IPS-18a (cell line): ENCODE results near the gene ROBO1.
"Not testable (repeated sequence)": the region's sequence is repeated elsewhere in the genome, so short reads cannot be mapped to it uniquely, and the experiment has no call there.

Experiments
- H3K27ac ChIP-seq: one replicate; pipeline ENCODE4 v1.5.1; 2013; ENCODE audit warnings: low read length
- H3K27me3 ChIP-seq: one replicate; pipeline ENCODE4 v1.6.1; 2013; ENCODE audit warnings: mild to moderate bottlenecking, low read length; ENCODE audit not compliant: control insufficient read depth, insufficient read depth
- H3K36me3 ChIP-seq: one replicate; pipeline ENCODE4 v1.6.1; 2013; ENCODE audit warnings: low read depth, low read length; ENCODE audit not compliant: control insufficient read depth
- H3K4me1 ChIP-seq: one replicate; pipeline ENCODE4 v1.6.1; 2013; ENCODE audit warnings: low read depth, low read length; ENCODE audit not compliant: control insufficient read depth
- H3K4me3 ChIP-seq: one replicate; pipeline ENCODE4 v1.5.1; 2013; ENCODE audit warnings: low read length
- H3K9ac ChIP-seq: one replicate; pipeline ENCODE4 v1.6.1; 2013; ENCODE audit warnings: mild to moderate bottlenecking, low read length, moderate library complexity
- H3K9me3 ChIP-seq: one replicate; pipeline ENCODE4 v1.6.1; 2013; ENCODE audit warnings: low read depth, low read length; ENCODE audit not compliant: control insufficient read depth

Gene ROBO1

DNA sequence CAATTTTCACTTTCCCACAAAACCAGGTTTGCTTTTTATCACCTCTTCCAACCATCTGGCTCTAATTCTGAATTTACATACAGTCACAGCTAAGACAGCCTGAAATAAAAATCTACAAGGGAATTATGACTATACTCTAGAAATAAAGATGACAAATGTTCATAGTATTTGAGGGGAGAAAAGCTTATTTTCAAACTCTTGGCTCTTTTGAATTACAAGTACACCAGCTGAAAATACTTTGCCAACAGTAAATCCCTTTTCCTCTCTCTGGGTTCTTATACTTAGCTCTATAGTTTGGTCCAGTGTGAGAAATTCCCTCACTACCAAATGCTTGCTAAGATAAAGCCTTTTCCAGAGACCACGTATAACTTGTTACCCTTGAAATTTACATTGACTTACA lies 1037.9 kb downstream of the ROBO1 start:
- no peaks in the 10 kb centered on the region for H3K27me3 ChIP-seq
- no peaks in the 10 kb centered on the region for H3K36me3 ChIP-seq
- peaks cover 24% of the 10 kb centered on the region for H3K4me1 ChIP-seq
- no peak overlapping the region for H3K4me3 ChIP-seq
- no peak overlapping the region for H3K9ac ChIP-seq
- no peak overlapping the region for H3K27ac ChIP-seq
- H3K9me3 ChIP-seq = no peaks in the 10 kb centered on the region

DNA sequence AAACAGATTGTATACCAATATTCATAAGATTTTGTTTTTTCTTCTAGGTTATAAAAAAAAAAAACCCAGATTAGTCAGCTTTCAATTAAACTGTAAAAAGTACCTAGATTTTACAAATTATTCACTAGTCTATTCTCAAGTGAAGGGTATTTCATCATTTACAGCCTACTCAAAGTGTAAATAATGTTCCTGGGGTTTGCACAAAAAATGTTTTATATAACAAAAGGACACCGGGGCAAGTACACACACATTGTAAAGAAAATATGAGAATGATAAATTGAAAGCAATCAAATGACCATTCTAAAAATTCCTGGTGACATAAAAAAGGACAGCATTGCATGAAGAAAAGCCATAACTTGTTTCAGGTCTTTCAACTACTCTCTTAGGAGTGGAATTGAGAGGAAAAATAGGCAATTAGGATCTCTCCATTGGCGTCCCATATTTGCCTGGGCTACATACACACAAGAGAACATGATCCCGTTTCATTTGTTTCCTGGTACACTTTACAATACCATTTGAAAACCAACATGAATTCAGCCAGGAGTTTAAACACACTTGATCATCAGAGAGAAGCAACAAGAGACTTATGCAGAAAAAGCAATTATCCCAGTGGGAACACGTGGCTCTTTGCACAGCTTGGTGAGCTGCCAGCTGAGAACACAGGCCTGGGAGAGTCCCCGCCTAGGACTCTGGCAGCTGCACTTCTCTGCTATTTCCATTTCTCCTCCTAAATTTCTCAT lies 1039.2 kb downstream of the ROBO1 start:
- H3K4me1 ChIP-seq = peaks cover 28% of the 10 kb centered on the region
- no peak overlapping the region for H3K27ac ChIP-seq
- H3K36me3 ChIP-seq = no peaks in the 10 kb centered on the region
- H3K27me3 ChIP-seq = no peaks in the 10 kb centered on the region
- H3K9me3 ChIP-seq = no peaks in the 10 kb centered on the region
- H3K4me3 ChIP-seq = no peak overlapping the region
- no peak overlapping the region for H3K9ac ChIP-seq

DNA sequence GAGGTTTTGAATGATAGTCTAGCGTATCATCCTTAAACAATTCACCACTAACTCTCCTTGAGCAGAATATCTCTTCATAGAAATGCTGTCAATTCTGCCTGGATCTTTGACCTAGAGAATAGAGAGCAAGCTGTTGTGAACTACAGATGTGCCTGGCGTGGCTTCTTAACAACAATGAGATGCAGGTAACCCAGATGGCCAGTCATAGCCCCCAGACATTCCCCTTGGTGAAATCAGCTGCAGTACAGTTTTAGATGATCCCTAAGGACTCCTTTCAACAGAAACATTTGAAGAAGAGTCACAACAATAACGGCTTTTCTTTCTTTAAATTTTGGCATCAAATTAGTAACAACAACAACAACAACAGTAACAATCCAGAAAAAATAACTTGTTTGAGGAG lies 1041.3 kb downstream of the ROBO1 start:
- H3K27me3 ChIP-seq = no peaks in the 10 kb centered on the region
- no peak overlapping the region for H3K27ac ChIP-seq
- no peak overlapping the region for H3K9ac ChIP-seq
- H3K4me1 ChIP-seq = peaks cover 28% of the 10 kb centered on the region
- H3K9me3 ChIP-seq = no peaks in the 10 kb centered on the region
- H3K4me3 ChIP-seq = no peak overlapping the region
- H3K36me3 ChIP-seq = no peaks in the 10 kb centered on the region

DNA sequence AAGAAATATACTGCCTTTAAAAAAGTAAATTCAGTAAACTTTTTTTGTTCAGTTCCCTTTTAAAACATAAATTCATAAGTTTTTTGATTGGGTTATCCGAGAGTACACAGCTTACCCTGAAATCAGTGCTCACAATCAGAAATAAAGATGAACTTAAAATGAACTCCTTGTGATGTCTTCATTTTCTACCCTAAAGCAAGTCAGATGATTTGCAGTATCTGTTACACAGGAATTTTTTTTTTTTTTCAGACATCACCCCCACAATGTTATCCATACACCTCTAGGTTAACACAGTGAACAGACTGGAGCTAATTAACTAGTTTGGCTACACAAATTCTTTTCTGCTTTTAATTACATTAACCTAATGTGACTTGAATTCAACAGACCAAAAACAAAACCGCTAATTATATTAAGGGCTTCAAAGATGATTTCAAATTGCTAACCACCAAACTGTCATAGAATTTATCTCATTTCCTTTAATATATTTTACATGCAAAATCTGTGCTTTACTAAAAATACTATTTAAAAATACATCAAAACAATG lies 1042.0 kb downstream of the ROBO1 start:
- Histone ChIP-seq H3K27ac (no peak overlapping the region), H3K9ac (no peak overlapping the region), H3K36me3 (no peaks in the 10 kb centered on the region), H3K4me1 (peaks cover 28% of the 10 kb centered on the region), H3K27me3 (no peaks in the 10 kb centered on the region), H3K4me3 (no peak overlapping the region), H3K9me3 (no peaks in the 10 kb centered on the region)

DNA sequence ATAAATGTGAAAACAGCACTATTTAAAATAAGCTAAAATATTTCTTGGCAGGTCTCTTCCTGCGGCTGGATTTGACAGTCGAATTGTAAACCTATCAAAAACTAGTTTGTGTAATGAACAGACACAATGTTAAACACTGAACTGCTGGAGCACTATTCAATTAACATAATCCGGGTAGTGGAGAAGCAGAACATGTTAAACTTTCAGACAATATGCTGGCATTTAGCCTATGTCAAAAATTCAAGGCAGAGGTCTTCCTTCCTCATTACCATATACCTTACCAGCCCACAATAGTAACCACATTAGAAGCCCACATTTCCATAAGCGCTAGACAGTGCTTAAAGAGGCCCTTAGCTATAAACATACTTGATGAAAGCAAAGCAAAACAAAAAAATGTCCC lies 1042.9 kb downstream of the ROBO1 start:
- H3K4me1 ChIP-seq = peaks cover 26% of the 10 kb centered on the region
- H3K27me3 ChIP-seq = no peaks in the 10 kb centered on the region
- no peak overlapping the region for H3K9ac ChIP-seq
- H3K9me3 ChIP-seq = no peaks in the 10 kb centered on the region
- no peak overlapping the region for H3K4me3 ChIP-seq
- H3K36me3 ChIP-seq = no peaks in the 10 kb centered on the region
- no peak overlapping the region for H3K27ac ChIP-seq

DNA sequence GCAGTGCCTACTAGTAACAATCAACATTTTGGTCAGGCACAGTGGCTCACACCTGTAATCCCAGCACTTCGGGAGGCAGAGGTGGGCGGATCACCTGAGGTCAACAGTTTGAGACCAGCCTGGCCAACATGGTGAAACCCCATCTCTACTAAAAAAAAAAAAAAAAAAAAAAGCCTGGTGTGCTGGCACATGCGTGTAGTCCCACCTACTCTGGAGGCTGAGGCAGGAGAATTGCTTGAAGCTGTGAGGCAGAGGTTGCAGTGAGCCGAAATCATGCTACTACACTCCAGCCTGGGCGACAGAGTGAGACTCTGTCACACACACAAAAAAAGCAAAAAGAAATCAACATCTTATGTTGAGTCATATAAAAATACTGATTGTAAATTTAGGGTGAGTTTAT lies 1043.4 kb downstream of the ROBO1 start:
- H3K36me3 ChIP-seq, H3K4me3 ChIP-seq, H3K9me3 ChIP-seq, H3K27ac ChIP-seq, H3K9ac ChIP-seq, H3K27me3 ChIP-seq: not testable (repeated sequence)
- H3K4me1 ChIP-seq = peaks cover 21% of the 10 kb centered on the region

DNA sequence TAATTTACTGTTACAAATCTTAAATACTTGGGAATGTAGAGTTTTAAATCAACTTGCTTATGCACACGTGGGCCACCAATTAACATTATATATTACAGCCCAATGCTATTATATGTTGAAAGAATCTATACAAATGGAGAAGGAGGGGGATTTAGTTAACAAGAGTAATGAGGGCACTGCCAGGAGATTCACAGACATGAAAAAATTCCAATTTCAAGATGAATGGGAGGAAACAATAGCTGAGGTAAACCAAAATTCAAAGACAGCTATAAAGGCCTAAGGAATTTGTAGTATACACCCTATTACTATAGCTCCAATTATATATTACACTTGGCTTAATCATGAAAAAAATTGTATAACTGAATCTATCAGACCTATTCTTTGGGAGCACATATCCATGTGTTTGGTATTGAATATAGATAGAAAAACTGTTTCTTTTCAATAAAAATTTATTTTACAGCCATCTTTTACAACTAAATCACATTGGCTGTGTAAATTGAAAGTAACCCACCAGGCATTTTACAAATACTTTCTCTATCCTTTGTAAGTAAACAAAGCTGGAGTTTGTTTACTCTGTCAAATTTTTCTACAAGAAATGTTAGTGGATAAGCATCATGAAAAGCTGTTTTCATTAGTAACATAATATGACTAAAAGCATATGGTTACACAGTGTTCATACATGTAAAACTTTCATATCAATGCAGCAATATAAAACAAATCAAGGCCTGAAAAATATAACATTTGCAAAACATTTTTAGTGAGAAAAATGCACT lies 1045.8 kb downstream of the ROBO1 start:
- Histone ChIP-seq H3K9ac (no peak overlapping the region), H3K27ac (no peak overlapping the region), H3K27me3 (no peaks in the 10 kb centered on the region), H3K36me3 (peaks cover 4% of the 10 kb centered on the region), H3K4me3 (no peak overlapping the region), H3K4me1 (peaks cover 13% of the 10 kb centered on the region), H3K9me3 (no peaks in the 10 kb centered on the region)

DNA sequence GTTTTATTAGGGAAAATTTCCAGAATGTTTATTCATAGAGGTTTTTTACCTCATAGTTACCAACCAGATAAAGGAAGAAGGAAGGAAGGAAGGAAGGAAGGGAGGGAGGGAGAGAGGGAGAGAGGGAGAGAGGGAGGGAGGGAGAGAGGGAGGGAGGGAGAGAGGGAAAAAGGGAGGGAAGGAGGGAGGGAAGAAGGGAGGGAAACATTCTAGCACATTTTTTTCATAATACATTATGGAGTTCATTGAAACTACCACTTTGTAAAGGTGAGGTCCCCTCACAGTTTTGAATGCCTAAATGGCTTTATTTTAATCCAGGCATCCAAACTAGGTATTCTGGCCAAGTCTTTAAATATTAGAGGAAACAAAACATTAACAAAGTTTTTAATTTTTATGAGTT lies 1049.1 kb downstream of the ROBO1 start:
- Histone ChIP-seq H3K9me3 (no peaks in the 10 kb centered on the region), H3K4me1 (no peaks in the 10 kb centered on the region), H3K27me3 (no peaks in the 10 kb centered on the region), H3K4me3 (no peak overlapping the region), H3K9ac (no peak overlapping the region), H3K27ac (no peak overlapping the region), H3K36me3 (peaks cover 11% of the 10 kb centered on the region)

DNA sequence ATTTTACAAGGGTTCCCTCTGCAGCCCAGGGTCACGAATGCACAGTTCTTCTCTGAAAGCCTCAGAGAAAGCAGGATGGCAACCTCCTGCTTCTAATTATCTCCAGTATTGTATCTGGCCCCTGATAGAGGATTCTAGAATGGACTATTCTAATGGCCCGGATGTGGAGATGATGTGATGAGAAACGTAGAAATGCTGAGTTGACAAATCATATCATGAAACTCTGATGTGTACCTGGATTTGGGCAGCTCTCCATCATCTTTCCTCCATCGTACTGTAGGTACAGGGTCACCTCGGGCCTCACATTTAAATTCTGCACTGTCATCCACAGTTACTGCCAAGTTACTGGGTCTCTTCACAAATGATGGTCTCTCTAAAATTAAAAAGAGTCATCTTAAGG lies 1050.8 kb downstream of the ROBO1 start:
- Histone ChIP-seq H3K36me3 (peaks cover 11% of the 10 kb centered on the region), H3K27me3 (no peaks in the 10 kb centered on the region)

DNA sequence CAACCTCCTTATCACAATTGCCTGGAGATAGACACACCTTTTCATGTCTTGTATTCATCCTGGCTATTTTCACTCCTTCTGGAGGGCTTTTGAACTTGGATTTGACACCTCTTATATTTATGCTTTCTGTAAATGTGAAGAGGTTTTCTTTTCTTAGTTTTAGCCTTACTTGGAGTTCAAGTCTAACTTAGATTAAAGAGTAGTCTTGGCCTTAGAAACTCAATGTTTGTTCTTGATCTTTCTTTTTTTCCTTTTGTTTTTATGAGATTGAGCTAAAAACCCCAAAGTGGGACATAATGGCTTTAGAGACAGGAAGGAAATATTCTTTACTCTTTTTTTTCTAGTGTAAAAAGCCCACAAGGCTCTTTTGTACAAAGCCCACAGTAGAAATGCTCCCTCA lies 1054.9 kb downstream of the ROBO1 start:
- no peaks in the 10 kb centered on the region for H3K27me3 ChIP-seq
- H3K9ac ChIP-seq = no peak overlapping the region
- peaks cover 11% of the 10 kb centered on the region for H3K36me3 ChIP-seq
- no peak overlapping the region for H3K27ac ChIP-seq
- H3K4me3 ChIP-seq = no peak overlapping the region
- no peaks in the 10 kb centered on the region for H3K4me1 ChIP-seq
- no peaks in the 10 kb centered on the region for H3K9me3 ChIP-seq

More for the DNA sequence above, 1050.8 kb downstream of the ROBO1 start:
- Histone ChIP-seq H3K4me3 (no peak overlapping the region), H3K9me3 (no peaks in the 10 kb centered on the region), H3K27ac (no peak overlapping the region), H3K9ac (no peak overlapping the region), H3K4me1 (no peaks in the 10 kb centered on the region)

DNA sequence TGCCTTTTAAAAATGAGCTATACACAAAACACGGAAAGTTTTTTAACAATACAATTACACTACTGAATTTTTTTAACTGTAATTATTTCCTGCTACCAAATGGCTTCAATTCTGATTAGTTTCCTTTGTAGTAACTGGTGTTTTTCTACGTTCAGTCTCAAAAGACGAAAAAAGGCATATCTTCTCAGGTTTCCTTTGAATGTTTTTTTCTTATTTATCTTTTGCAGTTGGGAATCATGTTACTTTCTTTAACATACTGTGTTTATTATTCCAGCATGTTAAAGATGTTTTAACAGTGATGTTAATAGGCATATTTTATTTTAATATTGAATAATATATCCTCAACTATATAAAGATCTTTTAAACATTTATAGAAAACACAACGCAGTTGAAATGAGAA lies 1055.5 kb downstream of the ROBO1 start:
- H3K27me3 ChIP-seq = no peaks in the 10 kb centered on the region
- H3K27ac ChIP-seq = no peak overlapping the region
- no peaks in the 10 kb centered on the region for H3K9me3 ChIP-seq
- no peaks in the 10 kb centered on the region for H3K4me1 ChIP-seq
- H3K36me3 ChIP-seq = peaks cover 11% of the 10 kb centered on the region
- H3K9ac ChIP-seq = no peak overlapping the region
- no peak overlapping the region for H3K4me3 ChIP-seq
